NCI-H526 (cell line): ENCODE results near the gene FAM50B.

Experiments used
- DNase-seq, 2 experiments: peaks; one replicate each; lab custom pipeline; 2025; lab: John Stamatoyannopoulos, UW

FAM50B gene

GRCh38 chr6:3848925-3849605 is at the start of gene FAM50B:
Gene FAM50B (plus strand): TSS chr6:3849373. CDS start chr6:3849812, 439 bp downstream.
- DNase-seq, result peak; percentile 58 to 94

- DNase-seq, result no peak
Measured at GRCh38 chr6:3799719-3800118, 49.5 kb upstream of the FAM50B start.

- DNase-seq, result no peak
Measured at GRCh38 chr6:3800850-3801591, 48.2 kb upstream of the FAM50B start.

GRCh38 chr6:3801960-3802359 is 47.2 kb upstream of the FAM50B start:
- no peak for DNase-seq

GRCh38 chr6:3803627-3804468 is 45.3 kb upstream of the FAM50B start:
- no peak for DNase-seq

- DNase-seq, result no peak
Measured at GRCh38 chr6:3804964-3805363, 44.2 kb upstream of the FAM50B start.

- DNase-seq, result no peak
Measured at GRCh38 chr6:3805448-3806123, 43.6 kb upstream of the FAM50B start.

GRCh38 chr6:3806169-3806922 is 42.8 kb upstream of the FAM50B start:
- no peak for DNase-seq

- DNase-seq, result no peak
Measured at GRCh38 chr6:3808199-3808598, 41.0 kb upstream of the FAM50B start.

GRCh38 chr6:3808759-3809514 is 40.2 kb upstream of the FAM50B start:
- no peak for DNase-seq

GRCh38 chr6:3809515-3809891 is 39.7 kb upstream of the FAM50B start:
- no peak for DNase-seq

- no peak for DNase-seq
Measured at GRCh38 chr6:3809982-3810381, 39.2 kb upstream of the FAM50B start.

GRCh38 chr6:3811191-3811590 is 38.0 kb upstream of the FAM50B start:
- no peak for DNase-seq

GRCh38 chr6:3812596-3812995 is 36.6 kb upstream of the FAM50B start:
- DNase-seq, result no peak

- DNase-seq, result no peak
Measured at GRCh38 chr6:3813150-3813780, 35.9 kb upstream of the FAM50B start.

- no peak for DNase-seq
Measured at GRCh38 chr6:3813918-3814317, 35.3 kb upstream of the FAM50B start.

GRCh38 chr6:3814539-3814938 is 34.6 kb upstream of the FAM50B start:
- DNase-seq, result no peak

GRCh38 chr6:3816251-3816650 is 32.9 kb upstream of the FAM50B start:
- DNase-seq, result no peak

- DNase-seq, result no peak
Measured at GRCh38 chr6:3819161-3820110, 29.7 kb upstream of the FAM50B start.
